Adrenal gland (tissue), 12 donors: ENCODE data around the gene USP2. TPM values are rescaled to one million over a fixed set of nuclear protein-coding genes. Genes with fewer than 3 reads are reported as not detected.

Source experiments
- DNase-seq, 7 donors: peaks; one replicate each; pipeline ENCODE4 v3.0.0-alpha.2; 2019 to 2020
- H3K27ac ChIP-seq, 5 donors: fragments of 200-600 bp; sonication (generic) in 4 of 5; 1 replicate in 3 of 5; 2 replicates in 2 of 5; pipeline versions ENCODE4 v1.5.1 to v1.8.0; 2016 to 2020; ENCODE audit warnings: mild to moderate bottlenecking in 1 of 5
- H3K27me3 ChIP-seq: fragments of 200-600 bp; 2 replicates; pipeline ENCODE4 v1.8.0; 2021
- H3K36me3 ChIP-seq, 2 donors: fragments of 200-600 bp; replicated peaks in 1 of 2; 1 replicate in 1 of 2; 2 replicates in 1 of 2; pipeline versions ENCODE4 v1.5.1 to v1.8.0; 2018 to 2022
- H3K4me1 ChIP-seq, 2 donors: fragments of 200-600 bp; replicated peaks in 1 of 2; 1 replicate in 1 of 2; 2 replicates in 1 of 2; pipeline versions ENCODE4 v1.5.1 to v1.8.0; 2018 to 2021
- H3K4me3 ChIP-seq, 4 donors: fragments of 200-600 bp; sonication (generic) in 3 of 4; one replicate each; pipeline ENCODE4 v1.5.1; 2016 to 2018
- H3K9me3 ChIP-seq, 3 donors: fragments of 200-600 bp; sonication (generic) in 1 of 3; replicated peaks in 1 of 3; 1 replicate in 2 of 3; 2 replicates in 1 of 3; pipeline versions ENCODE4 v1.5.1 to v1.8.0; 2016 to 2021
- CTCF ChIP-seq, 6 experiments: fragments of 450-650 bp in 4 of 6; fragments of 200-600 bp in 2 of 6; sonication (generic) in 1 of 6; IDR thresholded peaks; 1 replicate in 5 of 6; 2 replicates in 1 of 6; pipeline versions ENCODE4 v1.5.1 to v1.8.0; 2016 to 2021; ENCODE audit warnings: antibody characterized with exemption in 6 of 6, mild to moderate bottlenecking in 2 of 6, moderate library complexity in 1 of 6
- POLR2A ChIP-seq, 2 donors: fragments of 450-650 bp; IDR thresholded peaks; one replicate each; pipeline ENCODE4 v1.6.1; 2017; ENCODE audit warnings: antibody characterized with exemption in 2 of 2, mild to moderate bottlenecking in 2 of 2, moderate library complexity in 1 of 2
- WGBS, 4 donors: extraction: QIAGEN DNeasy Blood & Tissue Kit in 2 of 4; methylation state at CpG; one replicate each; pipeline versions ENCODE4 v1.1.5 to v1.1.7; 2013 to 2017; 5-methylcytosine and 5-hydroxymethylcytosine counted together
- intact Hi-C, 2 donors: fragments of 100-400 bp; cut with DNase I; formaldehyde crosslinking; loops; one replicate each; pipeline versions ENCODE4 v1.14.1 to v1.15.0; 2022 to 2023
- polyA plus RNA-seq, 3 donors: library from polyadenylated mRNA; stranded (reverse); fragments of 200-250 nt in 2 of 3; fragments of 350-450 nt in 1 of 3; fragmentation: Illumina TruSeq in 1 of 3; extraction: RNeasy Lipid Tissue Mini Kit (QIAGEN cat#74804) in 1 of 3; gene quantifications; one replicate each; pipeline ENCODE4 v1.2.3, GENCODE V29; 2013 to 2014
- total RNA-seq, 9 donors: library from RNA; depleted of rRNA in 4 of 9; stranded (reverse); fragments of >200 nt in 4 of 9; fragments of 120-200 nt in 1 of 9; fragmentation: NEBNext Ultra II Directional in 1 of 9; extraction: Animal tissue kit (Norgen Biotek cat#: 25700) in 1 of 9; gene quantifications; one replicate each; pipeline versions ENCODE4 v1.1.0 to v1.2.4, GENCODE V29; 2013 to 2023
- donor health status: healthy with polysubstance abuse.
- donor health status: Bipolar disorder and iron deficiency.
- donor health status: DM: yes; HTN: yes; CAD: no.
- donor health status: DM: no; HTN: no; CAD: no.
- donor health status: DM: no; HTN: no; CAD: no.
- donor health status: DM: yes; HTN: yes; CAD: no.

The USP2 gene
- total and polyA plus RNA-seq, 12 donors, result 1.8 to 28.7 (median 9.3) TPM

GRCh38 chr11:119397740-119398139 lies 16.2 kb upstream of the USP2 start:
- H3K36me3 ChIP-seq, result no peaks in the 10 kb centered on the region
- TF ChIP-seq POLR2A (IDR thresholded peaks at IDR 0.05), result no peak
- no peak for TF ChIP-seq CTCF (IDR thresholded peaks at IDR 0.05)
- no peak overlapping the region for H3K27ac ChIP-seq
- H3K4me1 ChIP-seq, result no peaks in the 10 kb centered on the region
- no peaks in the 10 kb centered on the region for H3K27me3 ChIP-seq
- DNase-seq, result no peak
- H3K4me3 ChIP-seq, result no peak overlapping the region
- intact Hi-C loops, result no loop called here
- no peaks in the 10 kb centered on the region for H3K9me3 ChIP-seq

- H3K27me3 ChIP-seq, result no peaks in the 10 kb centered on the region
- H3K9me3 ChIP-seq, result no peaks in the 10 kb centered on the region
- no peak overlapping the region for H3K4me3 ChIP-seq
- no peaks in the 10 kb centered on the region for H3K4me1 ChIP-seq
- intact Hi-C loops, result no loop called here
- H3K27ac ChIP-seq, result no peak overlapping the region
- no peaks in the 10 kb centered on the region for H3K36me3 ChIP-seq
- no peak for TF ChIP-seq POLR2A (IDR thresholded peaks at IDR 0.05)
- TF ChIP-seq CTCF (IDR thresholded peaks at IDR 0.05), result no peak
- 89 to 96% (median 94%) methylated on average over 1 of the region's 1 CpG for WGBS, 4 donors
- no peak for DNase-seq
These were observed 15.3 kb upstream of the USP2 start for GRCh38 chr11:119396835-119397234.

GRCh38 chr11:119391275-119391674 lies 9.8 kb upstream of the USP2 start:
- Histone ChIP-seq H3K9me3 (no peaks in the 10 kb centered on the region), H3K36me3 (no peaks in the 10 kb centered on the region), H3K4me3 (no peak overlapping the region), H3K27me3 (no peaks in the 10 kb centered on the region), H3K4me1 (no peaks in the 10 kb centered on the region), H3K27ac (no peak overlapping the region)
- intact Hi-C loops, result no loop called here
- 89 to 93% (median 90%) methylated on average over 7 of the region's 7 CpGs for WGBS, 4 donors
- TF ChIP-seq POLR2A (IDR thresholded peaks at IDR 0.05) (no peak), CTCF (IDR thresholded peaks at IDR 0.05) (no peak)
- no peak for DNase-seq

GRCh38 chr11:119389611-119390254 lies 8.2 kb upstream of the USP2 start:
- Histone ChIP-seq H3K4me1 (no peaks in the 10 kb centered on the region), H3K4me3 (no peak overlapping the region), H3K9me3 (no peaks in the 10 kb centered on the region), H3K27me3 (no peaks in the 10 kb centered on the region), H3K27ac (no peak overlapping the region), H3K36me3 (no peaks in the 10 kb centered on the region)
- WGBS, 4 donors, result 73 to 82% (median 74%) methylated on average over 5 of the region's 5 CpGs
- TF ChIP-seq POLR2A (IDR thresholded peaks at IDR 0.05) (no peak), CTCF (IDR thresholded peaks at IDR 0.05) (peak in 2 of 6 experiments; percentile 11 to 13)
- intact Hi-C loops, result loop anchor here in 1 of 2 donors (10.0 kb wide), 1 partner anchor 85 kb away; no protein-coding TSS in a partner anchor
- DNase-seq, result no peak
